KMS-11 (cell line): ENCODE results near the gene OR2G3.

Experiments used
- H2AFZ ChIP-seq: fragments of 200-600 bp; sonication (generic); 2 replicates; pipeline ENCODE4 v1.6.1; 2016; ENCODE audit warnings: antibody characterized with exemption, mixed run types, low read depth
- H3K27ac ChIP-seq: fragments of 200-600 bp; sonication (generic); 2 replicates; pipeline ENCODE4 v1.6.1; 2016; ENCODE audit warnings: mild to moderate bottlenecking, mixed run types
- H3K27me3 ChIP-seq: fragments of 200-600 bp; sonication (generic); 2 replicates; pipeline ENCODE4 v1.6.1; 2017; ENCODE audit warnings: mild to moderate bottlenecking, low read depth, mixed run types, moderate library complexity; ENCODE audit not compliant: insufficient read depth
- H3K36me3 ChIP-seq: fragments of 200-600 bp; sonication (generic); 2 replicates; pipeline ENCODE4 v1.6.1; 2017; ENCODE audit warnings: mild to moderate bottlenecking, mixed run types; ENCODE audit not compliant: insufficient read depth
- H3K4me1 ChIP-seq: fragments of 200-600 bp; sonication (generic); 2 replicates; pipeline ENCODE4 v1.6.1; 2016; ENCODE audit warnings: mild to moderate bottlenecking, low read depth, mixed run types; ENCODE audit not compliant: poor library complexity, severe bottlenecking
- H3K4me2 ChIP-seq: fragments of 200-600 bp; sonication (generic); 2 replicates; pipeline ENCODE4 v1.7.0; 2016; ENCODE audit warnings: mild to moderate bottlenecking, mixed run types
- H3K4me3 ChIP-seq: fragments of 200-600 bp; sonication (generic); IDR thresholded peaks from 2 replicates; pipeline ENCODE4 v1.6.1; 2017; ENCODE audit warnings: low read depth, low read length, mixed read lengths; ENCODE audit not compliant: insufficient read depth
- H3K79me2 ChIP-seq: fragments of 200-600 bp; sonication (generic); 2 replicates; pipeline ENCODE4 v1.6.1; 2016; ENCODE audit warnings: low read depth, mixed run types; ENCODE audit not compliant: insufficient read depth
- H3K9ac ChIP-seq: fragments of 200-600 bp; sonication (generic); 2 replicates; pipeline ENCODE4 v1.6.1; 2016; ENCODE audit warnings: mild to moderate bottlenecking, mixed run types
- H4K20me1 ChIP-seq: fragments of 200-600 bp; sonication (generic); 2 replicates; pipeline ENCODE4 v1.6.1; 2016; ENCODE audit warnings: mild to moderate bottlenecking, mixed run types; ENCODE audit not compliant: insufficient read depth
- TF ChIP-seq, protein P1 (sequence below): fragments of 200-600 bp; sonication (generic); conservative IDR thresholded peaks from 2 replicates; pipeline ENCODE4 v1.6.1; 2017; ENCODE audit warnings: low read depth, mild to moderate bottlenecking, antibody characterized with exemption, low read length, moderate library complexity, mixed read lengths

OR2G3 gene

GRCh38 chr1:247588060-247588459 is 17.3 kb upstream of the OR2G3 start, which contains the start of gene OR2G2:
Gene OR2G2, plus strand, starts transcription at chr1:247588360. Its CDS starts 0 bp downstream, at chr1:247588360.
- H3K4me2 ChIP-seq, result no peak within 1 kb of the TSS
- H3K27ac ChIP-seq, result no peak within 1 kb of the TSS
- TF ChIP-seq, protein P1, sequence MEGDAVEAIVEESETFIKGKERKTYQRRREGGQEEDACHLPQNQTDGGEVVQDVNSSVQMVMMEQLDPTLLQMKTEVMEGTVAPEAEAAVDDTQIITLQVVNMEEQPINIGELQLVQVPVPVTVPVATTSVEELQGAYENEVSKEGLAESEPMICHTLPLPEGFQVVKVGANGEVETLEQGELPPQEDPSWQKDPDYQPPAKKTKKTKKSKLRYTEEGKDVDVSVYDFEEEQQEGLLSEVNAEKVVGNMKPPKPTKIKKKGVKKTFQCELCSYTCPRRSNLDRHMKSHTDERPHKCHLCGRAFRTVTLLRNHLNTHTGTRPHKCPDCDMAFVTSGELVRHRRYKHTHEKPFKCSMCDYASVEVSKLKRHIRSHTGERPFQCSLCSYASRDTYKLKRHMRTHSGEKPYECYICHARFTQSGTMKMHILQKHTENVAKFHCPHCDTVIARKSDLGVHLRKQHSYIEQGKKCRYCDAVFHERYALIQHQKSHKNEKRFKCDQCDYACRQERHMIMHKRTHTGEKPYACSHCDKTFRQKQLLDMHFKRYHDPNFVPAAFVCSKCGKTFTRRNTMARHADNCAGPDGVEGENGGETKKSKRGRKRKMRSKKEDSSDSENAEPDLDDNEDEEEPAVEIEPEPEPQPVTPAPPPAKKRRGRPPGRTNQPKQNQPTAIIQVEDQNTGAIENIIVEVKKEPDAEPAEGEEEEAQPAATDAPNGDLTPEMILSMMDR, result no peak
- H3K79me2 ChIP-seq, result no peaks in the 10 kb centered on the region
- no peaks in the 10 kb centered on the region for H4K20me1 ChIP-seq
- H3K9ac ChIP-seq, result no peak within 1 kb of the TSS
- no peaks in the 10 kb centered on the region for H3K36me3 ChIP-seq
- H3K4me3 ChIP-seq, result no peak within 1 kb of the TSS
- H3K27me3 ChIP-seq, result no peaks in the 10 kb centered on the region
- no peak within 1 kb of the TSS for H2AFZ ChIP-seq
- H3K4me1 ChIP-seq, result no peaks in the 10 kb centered on the region

DNA sequence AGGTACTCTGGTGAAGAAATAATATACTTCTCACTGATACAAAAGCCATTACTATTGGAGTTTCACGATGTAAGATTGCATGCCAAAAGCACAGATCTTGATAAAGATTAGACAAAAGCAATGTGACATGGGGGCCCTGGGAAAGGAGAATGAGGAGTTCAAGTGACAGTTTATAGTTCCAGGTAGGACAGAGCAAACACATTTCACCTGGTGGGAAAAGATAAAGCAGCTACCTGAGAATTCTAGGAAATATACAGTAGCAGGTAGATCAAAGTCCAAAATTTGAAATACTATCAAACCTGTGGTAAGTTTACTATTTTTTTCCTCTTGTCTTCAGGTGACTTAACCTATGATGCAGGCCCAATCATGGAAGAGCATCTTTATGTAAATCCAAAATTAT is 8.0 kb downstream of the OR2G3 start:
- Histone ChIP-seq H3K4me2 (no peak overlapping the region), H3K9ac (no peak overlapping the region), H2AFZ (no peak overlapping the region), H3K4me3 (no peak overlapping the region), H3K27ac (no peak overlapping the region), H3K79me2 (no peaks in the 10 kb centered on the region), H3K27me3 (no peaks in the 10 kb centered on the region), H3K36me3 (no peaks in the 10 kb centered on the region), H3K4me1 (no peaks in the 10 kb centered on the region), H4K20me1 (no peaks in the 10 kb centered on the region)
- TF ChIP-seq, protein P1, result no peak

DNA sequence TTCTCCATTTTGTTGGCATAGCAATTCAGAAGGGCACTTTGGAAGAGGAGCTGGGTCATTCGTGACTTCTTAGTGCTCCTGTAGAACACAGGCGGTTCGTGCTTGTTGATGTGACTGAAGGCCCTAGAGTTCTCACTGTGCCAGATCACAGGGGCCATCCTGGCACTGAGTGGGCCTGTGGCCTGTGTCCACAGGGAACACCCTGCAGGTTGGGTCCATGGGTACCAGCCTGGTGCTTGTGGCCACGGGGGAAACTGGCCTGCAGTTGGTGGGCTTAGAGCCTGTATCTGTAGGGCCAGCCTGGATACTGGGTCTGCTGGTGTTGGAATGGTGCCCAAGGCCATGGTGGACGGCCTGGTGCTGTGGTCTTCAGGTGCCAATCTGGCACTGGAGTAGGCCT is 9.2 kb downstream of the OR2G3 start:
- Histone ChIP-seq H3K9ac (no peak overlapping the region), H2AFZ (no peak overlapping the region), H3K4me3 (no peak overlapping the region), H3K27me3 (no peaks in the 10 kb centered on the region), H3K4me1 (no peaks in the 10 kb centered on the region), H3K79me2 (no peaks in the 10 kb centered on the region), H3K4me2 (no peak overlapping the region), H3K36me3 (no peaks in the 10 kb centered on the region), H4K20me1 (no peaks in the 10 kb centered on the region), H3K27ac (no peak overlapping the region)
- TF ChIP-seq, protein P1, result no peak

- Histone ChIP-seq H3K36me3 (no peaks in the 10 kb centered on the region), H3K4me3 (no peak overlapping the region), H3K27me3 (no peaks in the 10 kb centered on the region), H3K4me2 (no peak overlapping the region), H3K9ac (no peak overlapping the region), H3K4me1 (no peaks in the 10 kb centered on the region), H2AFZ (no peak overlapping the region), H3K79me2 (no peaks in the 10 kb centered on the region), H4K20me1 (no peaks in the 10 kb centered on the region), H3K27ac (no peak overlapping the region)
- TF ChIP-seq, protein P1, result no peak
Observed at GRCh38 chr1:247627951-247628350, 22.6 kb downstream of the OR2G3 start.

DNA sequence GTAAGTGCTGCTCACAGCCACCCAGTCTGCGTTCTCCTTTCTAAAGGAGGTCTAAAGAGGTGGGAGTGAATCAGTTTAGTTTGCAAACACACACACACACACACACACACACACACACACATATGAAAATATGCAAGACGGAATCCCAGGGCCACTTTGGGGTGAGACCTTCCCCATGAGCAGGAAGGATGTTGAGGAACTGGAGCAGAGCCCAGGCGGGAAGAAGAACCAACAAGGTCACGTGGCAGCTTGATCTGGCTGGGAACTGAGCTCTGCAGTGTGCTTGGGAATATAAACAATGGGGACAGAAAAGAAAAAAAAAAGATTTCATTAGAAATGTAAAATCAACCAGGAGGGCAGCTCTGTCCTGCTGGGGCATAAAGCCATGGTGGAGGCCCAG is 32.6 kb downstream of the OR2G3 start:
- no peak overlapping the region for H3K4me3 ChIP-seq
- no peaks in the 10 kb centered on the region for H4K20me1 ChIP-seq
- no peaks in the 10 kb centered on the region for H3K4me1 ChIP-seq
- TF ChIP-seq, protein P1, result no peak
- no peak overlapping the region for H3K27ac ChIP-seq
- H2AFZ ChIP-seq, result no peak overlapping the region
- no peak overlapping the region for H3K4me2 ChIP-seq
- no peaks in the 10 kb centered on the region for H3K79me2 ChIP-seq
- no peaks in the 10 kb centered on the region for H3K36me3 ChIP-seq
- no peak overlapping the region for H3K9ac ChIP-seq
- no peaks in the 10 kb centered on the region for H3K27me3 ChIP-seq
